Measurements from ENCODE around the gene CDON. TPM values are rescaled to one million over a fixed set of nuclear protein-coding genes. Genes with fewer than 3 reads are reported as not detected.

CDON gene
- total RNA-seq, 1 experiment from 2014 or later: 17.2 TPM

DNA sequence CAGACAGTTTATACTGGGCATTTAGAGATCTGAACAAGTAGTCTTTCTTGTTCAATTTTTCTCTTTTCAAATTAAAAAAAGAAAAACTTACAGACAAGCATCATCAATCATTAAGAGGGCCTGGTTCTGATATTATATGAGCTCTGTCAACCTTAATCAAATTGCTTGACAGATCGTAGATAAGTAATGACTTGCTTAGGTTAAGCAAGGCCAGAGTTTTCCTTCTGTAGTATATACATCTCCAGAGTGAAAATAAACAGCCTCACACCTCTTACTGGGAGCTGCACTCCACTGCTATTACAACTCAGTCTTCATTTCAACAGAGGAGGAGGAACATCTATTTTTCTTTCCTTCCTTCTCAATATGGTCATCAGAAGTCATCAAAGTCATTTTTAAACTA is 13.5 kb downstream of the CDON start:
- no peak overlapping the region for H4K91ac ChIP-seq (ENCODE audit: insufficient read length, low read depth, low read length)
- no peaks in the 10 kb centered on the region for H3K79me1 ChIP-seq (ENCODE audit: insufficient read depth, low read depth, low read length, poor library complexity, severe bottlenecking)
- H3K27me3 ChIP-seq (ENCODE audit: insufficient read depth, low read length): no peaks in the 10 kb centered on the region
- no peak overlapping the region for H2BK15ac ChIP-seq (ENCODE audit: low read depth, low read length)
- H3K9ac ChIP-seq (ENCODE audit: extremely low read depth, insufficient read length, low read length): no peak overlapping the region
- Mint-ChIP-seq H3K27ac (no peak overlapping the region; a peak in 1 of 7 replicates), H3K27me3 (ENCODE audit: low read depth) (no peaks in the 10 kb centered on the region), H3K36me3 (ENCODE audit: insufficient read depth in 1 of 3, low read depth in 3 of 3) (no peaks in the 10 kb centered on the region; a peak in 1 of 7 replicates), H3K4me3 (no peak overlapping the region), H3K9me3 (no peaks in the 10 kb centered on the region), H3K4me1 (peaks cover 0 to 4% of the 10 kb centered on the region in 2 experiments; a peak in 2 of 4 replicates)
- no peak overlapping the region for H3K4me2 ChIP-seq (ENCODE audit: insufficient read depth, insufficient read length, low read length)
- H3K27ac ChIP-seq (ENCODE audit: insufficient read length, low read depth, low read length): no peak overlapping the region
- no CpG with 5 or more reads among the region's 1 CpG for WGBS (ENCODE audit: extremely low coverage, insufficient read length, low lambda C conversion rate)
- H3K18ac ChIP-seq (ENCODE audit: insufficient read length, low read depth, low read length): no peak overlapping the region
- H3K9me3 ChIP-seq (ENCODE audit: control insufficient read depth, low read depth, low read length): no peaks in the 10 kb centered on the region
- TF ChIP-seq, protein P1, sequence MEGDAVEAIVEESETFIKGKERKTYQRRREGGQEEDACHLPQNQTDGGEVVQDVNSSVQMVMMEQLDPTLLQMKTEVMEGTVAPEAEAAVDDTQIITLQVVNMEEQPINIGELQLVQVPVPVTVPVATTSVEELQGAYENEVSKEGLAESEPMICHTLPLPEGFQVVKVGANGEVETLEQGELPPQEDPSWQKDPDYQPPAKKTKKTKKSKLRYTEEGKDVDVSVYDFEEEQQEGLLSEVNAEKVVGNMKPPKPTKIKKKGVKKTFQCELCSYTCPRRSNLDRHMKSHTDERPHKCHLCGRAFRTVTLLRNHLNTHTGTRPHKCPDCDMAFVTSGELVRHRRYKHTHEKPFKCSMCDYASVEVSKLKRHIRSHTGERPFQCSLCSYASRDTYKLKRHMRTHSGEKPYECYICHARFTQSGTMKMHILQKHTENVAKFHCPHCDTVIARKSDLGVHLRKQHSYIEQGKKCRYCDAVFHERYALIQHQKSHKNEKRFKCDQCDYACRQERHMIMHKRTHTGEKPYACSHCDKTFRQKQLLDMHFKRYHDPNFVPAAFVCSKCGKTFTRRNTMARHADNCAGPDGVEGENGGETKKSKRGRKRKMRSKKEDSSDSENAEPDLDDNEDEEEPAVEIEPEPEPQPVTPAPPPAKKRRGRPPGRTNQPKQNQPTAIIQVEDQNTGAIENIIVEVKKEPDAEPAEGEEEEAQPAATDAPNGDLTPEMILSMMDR (conservative IDR thresholded peaks at IDR 0.05): no peak
- no peak for DNase-seq
- no peak overlapping the region for H3T11ph ChIP-seq (ENCODE audit: low read length)
- H2AFZ ChIP-seq (ENCODE audit: low read length): no peak overlapping the region
- H3K23ac ChIP-seq (ENCODE audit: insufficient read length, low read depth, low read length): no peak overlapping the region
- H2BK5ac ChIP-seq (ENCODE audit: insufficient read length, low read length): no peak overlapping the region
- 0 out of 2 replicates have a peak, but pooled peaks cover 1% of the 10 kb centered on the region for H3K79me2 ChIP-seq (ENCODE audit: insufficient read depth, low read length)
- H3K14ac ChIP-seq (ENCODE audit: insufficient read depth, low read length): no peak overlapping the region
- H2BK12ac ChIP-seq (ENCODE audit: insufficient read length, low read depth, low read length): no peak overlapping the region
- H3K56ac ChIP-seq (ENCODE audit: insufficient read length, low read depth, low read length): no peak overlapping the region
- H3K23me2 ChIP-seq (ENCODE audit: insufficient read length, low read depth, low read length, poor library complexity, severe bottlenecking): no peaks in the 10 kb centered on the region
- no peak overlapping the region for H2BK20ac ChIP-seq (ENCODE audit: low read depth, low read length, poor library complexity, severe bottlenecking)
- no peak overlapping the region for H3K4ac ChIP-seq (ENCODE audit: low read depth, low read length)
- no peak overlapping the region for H4K8ac ChIP-seq (replicated peaks; ENCODE audit: insufficient read length, low read depth, low read length)
- no peak overlapping the region for H2AK5ac ChIP-seq (ENCODE audit: insufficient read length, low read length)
- H2BK120ac ChIP-seq (ENCODE audit: low read depth, low read length, poor library complexity, severe bottlenecking): no peak overlapping the region
- no peak overlapping the region for H4K5ac ChIP-seq (ENCODE audit: insufficient read length, low read depth, low read length)
- H4K20me1 ChIP-seq (ENCODE audit: control insufficient read depth, insufficient read depth, insufficient read length): no peaks in the 10 kb centered on the region
- no peaks in the 10 kb centered on the region for H3K4me1 ChIP-seq (ENCODE audit: insufficient read depth, low read length)

All from H9 (cell line).